ENCODE results near the gene RCOR2. TPM values are rescaled to one million over a fixed set of nuclear protein-coding genes. Genes with fewer than 3 reads are reported as not detected.

RCOR2 gene
- total and polyA plus RNA-seq, 12 donors, result 0.33 to 4.5 (median 1.2) TPM; not detected in 2

DNA sequence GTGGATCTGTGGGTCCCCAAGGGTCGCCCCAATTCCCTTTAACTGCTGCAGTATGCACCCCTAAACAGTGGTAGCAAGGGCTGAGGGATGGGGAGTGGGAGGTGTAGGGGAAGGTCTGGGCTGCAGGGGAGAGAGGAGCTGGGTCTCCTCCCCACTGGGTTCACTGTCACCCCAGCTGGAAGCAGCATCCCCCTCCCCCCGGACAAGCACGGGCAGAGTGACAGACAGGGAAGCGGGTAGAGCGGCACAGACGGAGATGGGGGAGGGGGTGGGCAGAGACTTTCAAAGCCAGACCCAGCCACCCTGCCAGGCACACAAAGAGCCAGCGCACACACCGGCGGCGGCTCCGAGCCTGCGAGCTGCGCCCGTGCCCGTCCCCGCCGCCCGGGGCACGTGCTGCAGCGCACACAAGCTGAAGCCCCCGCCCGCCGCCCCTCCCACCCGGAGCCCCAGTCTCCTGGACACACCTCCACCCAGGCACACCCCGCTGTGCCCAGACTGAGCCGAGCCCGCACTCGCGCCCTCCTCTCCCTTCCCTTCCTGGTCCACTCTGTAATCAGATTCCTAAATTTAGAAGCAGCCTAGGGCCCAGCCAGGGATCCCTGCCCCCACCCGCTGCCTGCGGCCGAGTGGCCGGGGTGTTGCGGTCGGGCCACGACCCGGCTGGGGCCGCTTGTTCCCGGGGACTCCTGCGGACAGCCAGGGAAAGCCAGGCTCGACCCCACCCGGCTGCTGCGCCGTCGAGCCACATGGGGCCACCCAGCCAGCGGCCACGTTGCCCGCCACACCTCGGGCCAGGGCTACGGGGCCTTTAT is 935 bp upstream of the RCOR2 start:
- Histone ChIP-seq H3K27ac (peak overlapping the region in 4 of 5 donors; percentile 34 to 81 (median 60)), H3K36me3 (replicated peaks in 1 of 2) (no peaks in the 10 kb centered on the region), H3K4me1 (replicated peaks in 1 of 2) (peaks cover 20 to 45% of the 10 kb centered on the region in 2 donors), H3K4me3 (peak overlapping the region in 2 of 4 donors; percentile 13 to 60), H3K27me3 (no peaks in the 10 kb centered on the region), H3K9me3 (replicated peaks in 1 of 3) (no peaks in the 10 kb centered on the region)
- 0 to 12% (median 4%) methylated on average over 4 to 50 of the region's 50 CpGs for WGBS, 4 donors
- DNase-seq, result peak; percentile 63 to 80 (median 67)
- intact Hi-C loops (cut with DNase I), result no loop called here
- TF ChIP-seq POLR2A (IDR thresholded peaks at IDR 0.05), result peak in 1 of 2 donors; percentile 55
- TF ChIP-seq, protein P1, sequence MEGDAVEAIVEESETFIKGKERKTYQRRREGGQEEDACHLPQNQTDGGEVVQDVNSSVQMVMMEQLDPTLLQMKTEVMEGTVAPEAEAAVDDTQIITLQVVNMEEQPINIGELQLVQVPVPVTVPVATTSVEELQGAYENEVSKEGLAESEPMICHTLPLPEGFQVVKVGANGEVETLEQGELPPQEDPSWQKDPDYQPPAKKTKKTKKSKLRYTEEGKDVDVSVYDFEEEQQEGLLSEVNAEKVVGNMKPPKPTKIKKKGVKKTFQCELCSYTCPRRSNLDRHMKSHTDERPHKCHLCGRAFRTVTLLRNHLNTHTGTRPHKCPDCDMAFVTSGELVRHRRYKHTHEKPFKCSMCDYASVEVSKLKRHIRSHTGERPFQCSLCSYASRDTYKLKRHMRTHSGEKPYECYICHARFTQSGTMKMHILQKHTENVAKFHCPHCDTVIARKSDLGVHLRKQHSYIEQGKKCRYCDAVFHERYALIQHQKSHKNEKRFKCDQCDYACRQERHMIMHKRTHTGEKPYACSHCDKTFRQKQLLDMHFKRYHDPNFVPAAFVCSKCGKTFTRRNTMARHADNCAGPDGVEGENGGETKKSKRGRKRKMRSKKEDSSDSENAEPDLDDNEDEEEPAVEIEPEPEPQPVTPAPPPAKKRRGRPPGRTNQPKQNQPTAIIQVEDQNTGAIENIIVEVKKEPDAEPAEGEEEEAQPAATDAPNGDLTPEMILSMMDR (IDR thresholded peaks at IDR 0.05), result peak in 1 of 6 experiments; percentile 9

DNA sequence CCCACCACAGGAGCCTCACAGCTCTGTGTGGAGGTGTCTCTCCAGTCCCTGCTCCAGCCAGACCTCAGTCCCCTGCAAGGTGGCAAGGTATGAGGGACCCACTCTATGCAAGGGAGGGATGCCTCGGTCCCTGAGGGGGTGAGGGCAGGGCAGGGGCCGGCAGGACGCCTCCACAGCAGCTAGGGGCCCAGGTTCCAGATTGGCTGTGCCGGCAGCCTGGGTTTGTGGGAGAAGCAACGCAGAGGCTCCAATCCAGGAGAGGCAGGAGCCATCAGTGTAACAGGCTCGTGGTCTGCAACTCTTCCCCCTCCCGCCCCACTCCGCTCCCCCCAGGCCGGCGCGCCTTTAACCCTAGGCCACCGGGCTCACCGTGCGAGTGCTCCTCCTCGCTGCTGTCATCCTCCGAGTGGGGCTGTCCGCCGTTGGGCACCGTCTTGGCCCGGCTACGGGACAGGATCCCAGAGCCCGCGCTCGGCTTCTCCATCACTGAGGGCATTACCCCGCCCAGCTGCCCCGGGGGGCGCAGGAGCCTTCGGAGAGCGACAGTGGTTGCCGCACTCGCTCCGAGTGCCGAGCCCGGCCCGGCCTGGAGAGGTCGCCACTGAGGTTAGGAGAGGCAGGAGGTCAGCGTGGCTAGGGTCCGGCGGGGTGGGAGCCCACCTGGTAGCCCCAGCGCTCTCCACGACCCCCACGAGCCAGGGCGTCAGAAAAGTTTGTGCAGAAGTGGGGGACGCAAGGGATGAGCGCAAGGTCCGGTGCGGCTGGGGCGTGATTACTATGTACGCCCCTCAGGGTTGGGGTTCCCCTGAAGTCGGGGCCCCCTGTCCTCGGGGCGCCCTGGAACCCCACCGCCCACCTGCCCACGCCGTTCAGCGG is 765 bp downstream of the RCOR2 start:
- peak in 4 of 7 donors; percentile 30 to 56 (median 49) for DNase-seq
- Histone ChIP-seq H3K4me3 (peak overlapping the region in 1 of 4 donors; percentile 60), H3K9me3 (replicated peaks in 1 of 3) (no peaks in the 10 kb centered on the region), H3K36me3 (replicated peaks in 1 of 2) (no peaks in the 10 kb centered on the region), H3K27me3 (no peaks in the 10 kb centered on the region), H3K4me1 (replicated peaks in 1 of 2) (peaks cover 20 to 46% of the 10 kb centered on the region in 2 donors), H3K27ac (peak overlapping the region in 1 of 5 donors; percentile 81)
- TF ChIP-seq POLR2A (IDR thresholded peaks at IDR 0.05), result no peak
- TF ChIP-seq, protein P1 (IDR thresholded peaks at IDR 0.05), result peak in 5 of 6 experiments; percentile 26 to 49 (median 41)
- intact Hi-C loops (cut with DNase I), result no loop called here
- WGBS, 4 donors, result 3 to 7% (median 6%) methylated on average over 6 to 56 of the region's 56 CpGs; no CpG with 5 or more reads in 1 of the 4 donors

DNA sequence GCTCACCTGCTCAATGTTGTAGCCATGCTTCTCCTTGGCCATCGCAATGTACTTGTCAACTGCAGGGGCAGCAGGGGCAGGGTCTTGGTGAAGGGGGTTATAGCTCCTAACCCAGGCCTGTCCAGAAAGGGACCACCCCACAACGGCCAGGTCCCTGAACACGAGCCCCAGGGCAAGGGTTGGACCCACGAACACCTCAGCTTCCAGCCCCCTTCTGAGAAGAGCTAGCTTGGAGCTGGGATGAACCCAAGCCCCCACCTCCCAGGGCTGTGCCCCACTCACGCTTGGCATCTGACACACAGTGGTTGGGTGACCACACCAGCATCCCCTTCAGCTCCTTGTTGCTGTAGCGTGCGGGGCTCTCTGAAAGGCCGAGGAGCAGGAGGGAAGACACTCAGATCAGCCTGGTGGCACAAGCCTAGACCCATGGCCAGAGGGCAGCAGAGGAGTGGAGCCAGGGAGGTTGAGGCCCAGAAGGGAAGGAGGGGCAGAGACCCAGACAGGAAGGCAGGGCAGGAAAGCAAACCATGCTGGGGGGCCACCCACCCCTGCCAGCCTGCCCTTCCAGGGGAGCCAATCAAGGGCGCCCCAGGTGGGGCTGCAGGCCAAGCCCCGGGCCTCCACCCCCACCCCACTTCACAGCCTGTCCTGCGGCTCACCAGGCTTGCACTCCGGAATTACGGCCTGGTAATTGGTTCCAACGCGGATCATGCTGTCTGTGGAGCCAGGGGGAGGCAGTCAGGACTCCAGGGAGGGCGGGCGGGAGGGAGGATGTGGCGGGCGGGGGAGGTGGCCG is 1.9 kb downstream of the RCOR2 start:
- no peak for TF ChIP-seq POLR2A (IDR thresholded peaks at IDR 0.05)
- H3K27ac ChIP-seq, result no peak overlapping the region
- H3K4me3 ChIP-seq, result no peak overlapping the region
- H3K36me3 ChIP-seq (replicated peaks in 1 of 2), result no peaks in the 10 kb centered on the region
- no peak for DNase-seq
- no peaks in the 10 kb centered on the region for H3K27me3 ChIP-seq
- intact Hi-C loops (cut with DNase I), result no loop called here
- peaks cover 20 to 46% of the 10 kb centered on the region in 2 donors for H3K4me1 ChIP-seq (replicated peaks in 1 of 2)
- H3K9me3 ChIP-seq (replicated peaks in 1 of 3), result no peaks in the 10 kb centered on the region
- WGBS, 4 donors, result 67 to 78% (median 73%) methylated on average over 13 to 20 of the region's 20 CpGs

Data from adrenal gland (tissue), 12 donors.